OCI-LY1 (cell line): ENCODE measurements around the gene TTC8.

Experiments
- EZH2 ChIP-seq: fragments of 200-600 bp; sonication (generic), shearing (Covaris generic); IDR thresholded peaks from 2 replicates; pipeline ENCODE4 v1.8.0; 2017; ENCODE audit warnings: borderline replicate concordance, mixed run types, mild to moderate bottlenecking, antibody characterized with exemption, low read length, moderate library complexity, mixed read lengths
- TF ChIP-seq, protein P1 (sequence below): fragments of 200-600 bp; sonication (generic), shearing (Covaris generic); IDR thresholded peaks from 2 replicates; pipeline ENCODE4 v1.5.1; 2017; ENCODE audit warnings: mild to moderate bottlenecking, antibody characterized with exemption, low read length, moderate library complexity, mixed read lengths

DNA sequence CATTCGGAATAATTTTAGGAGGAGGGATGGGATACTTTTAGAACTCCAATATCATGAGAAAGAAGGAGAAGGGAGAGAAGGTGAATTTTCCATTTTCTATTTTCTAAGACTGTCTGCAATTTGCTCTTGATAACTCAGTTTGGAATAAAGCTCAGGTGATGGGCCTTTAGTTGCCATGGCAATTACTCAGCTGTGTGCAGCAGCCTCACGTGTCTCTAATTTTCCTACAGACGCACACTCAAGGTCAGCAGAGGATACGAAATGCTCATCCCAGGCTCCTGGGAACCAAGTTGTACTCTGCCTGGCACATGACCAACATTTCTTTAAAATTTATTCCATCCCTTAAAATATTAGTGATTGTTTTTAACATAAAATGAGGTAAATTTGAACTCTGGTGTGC, 76.7 kb downstream of the TTC8 start:
- TF ChIP-seq, protein P1, sequence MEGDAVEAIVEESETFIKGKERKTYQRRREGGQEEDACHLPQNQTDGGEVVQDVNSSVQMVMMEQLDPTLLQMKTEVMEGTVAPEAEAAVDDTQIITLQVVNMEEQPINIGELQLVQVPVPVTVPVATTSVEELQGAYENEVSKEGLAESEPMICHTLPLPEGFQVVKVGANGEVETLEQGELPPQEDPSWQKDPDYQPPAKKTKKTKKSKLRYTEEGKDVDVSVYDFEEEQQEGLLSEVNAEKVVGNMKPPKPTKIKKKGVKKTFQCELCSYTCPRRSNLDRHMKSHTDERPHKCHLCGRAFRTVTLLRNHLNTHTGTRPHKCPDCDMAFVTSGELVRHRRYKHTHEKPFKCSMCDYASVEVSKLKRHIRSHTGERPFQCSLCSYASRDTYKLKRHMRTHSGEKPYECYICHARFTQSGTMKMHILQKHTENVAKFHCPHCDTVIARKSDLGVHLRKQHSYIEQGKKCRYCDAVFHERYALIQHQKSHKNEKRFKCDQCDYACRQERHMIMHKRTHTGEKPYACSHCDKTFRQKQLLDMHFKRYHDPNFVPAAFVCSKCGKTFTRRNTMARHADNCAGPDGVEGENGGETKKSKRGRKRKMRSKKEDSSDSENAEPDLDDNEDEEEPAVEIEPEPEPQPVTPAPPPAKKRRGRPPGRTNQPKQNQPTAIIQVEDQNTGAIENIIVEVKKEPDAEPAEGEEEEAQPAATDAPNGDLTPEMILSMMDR, result no peak
- TF ChIP-seq EZH2, result no peak
